Colonic mucosa (tissue), 4 donors: ENCODE results near the gene SCAMP2. TPM values are rescaled to one million over a fixed set of nuclear protein-coding genes. Genes with fewer than 3 reads are reported as not detected.

Experiments used
- DNase-seq: peaks from one replicate; pipeline ENCODE4 v3.0.0-alpha.2; 2020
- H3K27ac ChIP-seq: fragments of 200-600 bp; one replicate; pipeline ENCODE4 v1.8.0; 2021
- H3K27me3 ChIP-seq: fragments of 200-600 bp; one replicate; pipeline ENCODE4 v1.8.0; 2021
- H3K36me3 ChIP-seq: fragments of 200-600 bp; one replicate; pipeline ENCODE4 v1.8.0; 2021
- H3K4me1 ChIP-seq: fragments of 200-600 bp; one replicate; pipeline ENCODE4 v1.8.0; 2021; ENCODE audit warnings: mild to moderate bottlenecking
- H3K4me3 ChIP-seq: fragments of 200-600 bp; one replicate; pipeline ENCODE4 v1.8.0; 2021
- H3K9ac ChIP-seq, 2 donors: one replicate each; pipeline ENCODE4 v1.7.0; 2013; ENCODE audit warnings: control low read depth in 2 of 2, low read depth in 2 of 2, low read length in 2 of 2
- H3K9me3 ChIP-seq: fragments of 200-600 bp; one replicate; pipeline ENCODE4 v1.8.0; 2021
- CTCF ChIP-seq: fragments of 200-600 bp; IDR thresholded peaks from one replicate; pipeline ENCODE4 v1.8.0; 2022; ENCODE audit warnings: antibody characterized with exemption, mild to moderate bottlenecking
- intact Hi-C: fragments of 100-400 bp; cut with DNase I; formaldehyde crosslinking; loops from one replicate; pipeline ENCODE4 v1.14.1; 2022
- total RNA-seq, 2 donors: library from RNA; stranded (reverse); fragmentation: NEBNext Ultra II Directional in 1 of 2; extraction: Animal tissue kit (Norgen Biotek cat#: 25700) in 1 of 2; gene quantifications; one replicate each; pipeline ENCODE4 v1.2.1, GENCODE V29; 2021
- donor health status: healthy.
- donor health status: DM: no; HTN: no; CAD: no.
- donor health status: DM: no; HTN: no; CAD: no.

SCAMP2 gene
- total RNA-seq, 2 donors from 2014 or later: 152 to 204 TPM

- H3K4me1 ChIP-seq: no peaks in the 10 kb centered on the region
- no peak overlapping the region for H3K27ac ChIP-seq
- no peak for DNase-seq
- no peaks in the 10 kb centered on the region for H3K36me3 ChIP-seq
- no peaks in the 10 kb centered on the region for H3K27me3 ChIP-seq
- no peak overlapping the region for H3K4me3 ChIP-seq
- H3K9ac ChIP-seq: no peak overlapping the region
- intact Hi-C loops: no loop called here
- no peaks in the 10 kb centered on the region for H3K9me3 ChIP-seq
- no peak for TF ChIP-seq CTCF
Observed at GRCh38 chr15:74884428-74885223, 11.5 kb upstream of the SCAMP2 start.

GRCh38 chr15:74882528-74882927 lies 9.4 kb upstream of the SCAMP2 start:
- intact Hi-C loops: no loop called here
- Histone ChIP-seq H3K9ac (no peak overlapping the region), H3K4me3 (no peak overlapping the region), H3K4me1 (no peaks in the 10 kb centered on the region), H3K36me3 (no peaks in the 10 kb centered on the region), H3K27me3 (no peaks in the 10 kb centered on the region), H3K27ac (no peak overlapping the region), H3K9me3 (no peaks in the 10 kb centered on the region)
- no peak for TF ChIP-seq CTCF
- DNase-seq: no peak

DNA sequence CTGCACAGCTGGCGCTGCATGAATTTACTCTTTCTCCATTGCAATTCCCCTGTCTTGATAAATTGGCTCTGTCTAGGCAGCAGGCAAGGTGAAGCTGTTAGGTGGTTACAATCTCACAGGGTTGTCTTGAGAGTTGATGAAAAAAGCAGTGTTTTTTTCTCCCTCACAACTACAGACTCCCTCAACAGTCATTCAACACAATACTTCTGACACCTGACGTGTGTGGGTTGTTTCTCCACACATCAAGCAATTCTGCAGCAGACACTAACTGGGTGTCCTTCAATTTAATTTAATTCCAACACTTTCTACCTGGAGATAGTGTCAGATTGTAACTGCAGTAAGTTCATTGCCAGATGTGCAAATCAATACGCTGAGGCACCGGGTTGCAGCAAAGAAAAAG lies 5.1 kb upstream of the SCAMP2 start:
- Histone ChIP-seq H3K9me3 (no peaks in the 10 kb centered on the region), H3K9ac (no peak overlapping the region), H3K36me3 (no peaks in the 10 kb centered on the region), H3K4me3 (no peak overlapping the region), H3K27me3 (no peaks in the 10 kb centered on the region), H3K4me1 (no peaks in the 10 kb centered on the region), H3K27ac (no peak overlapping the region)
- no peak for TF ChIP-seq CTCF
- intact Hi-C loops: no loop called here
- no peak for DNase-seq

DNA sequence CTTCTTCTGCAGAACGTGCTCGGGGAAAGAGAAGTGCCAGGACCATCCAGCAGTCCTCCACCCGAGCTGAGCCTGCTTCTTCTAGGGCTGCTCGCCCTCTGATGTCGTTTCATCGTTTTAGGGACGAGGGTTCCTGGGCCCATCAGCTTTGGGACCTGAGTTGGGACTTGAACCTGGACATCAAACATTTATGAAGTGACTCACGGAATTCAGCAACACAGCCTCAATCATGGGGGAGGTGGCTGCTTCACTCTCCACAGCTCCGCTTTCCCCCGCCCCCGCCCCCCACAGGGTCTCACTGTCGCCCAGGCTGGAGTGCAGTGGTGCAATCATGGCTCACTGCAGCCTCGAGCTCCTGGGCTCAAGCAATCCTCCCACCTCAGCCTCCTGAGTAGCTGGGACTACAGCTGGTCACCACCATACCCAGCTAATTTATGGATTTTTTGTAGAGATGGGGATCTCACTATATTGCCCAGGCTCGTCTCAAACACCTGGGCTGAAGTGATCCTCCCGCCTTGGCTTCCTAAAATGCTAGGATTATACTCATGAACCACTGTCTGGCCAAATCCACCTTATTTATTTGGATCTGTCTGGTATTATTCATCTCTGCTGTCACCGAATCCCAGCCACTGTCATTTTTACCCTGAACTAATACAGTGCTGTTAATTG lies 725 bp upstream of the SCAMP2 start:
- no peaks in the 10 kb centered on the region for H3K27me3 ChIP-seq
- peak overlapping the region; percentile 64 to 90 for H3K9ac ChIP-seq
- no peaks in the 10 kb centered on the region for H3K9me3 ChIP-seq
- no peaks in the 10 kb centered on the region for H3K36me3 ChIP-seq
- no peak for TF ChIP-seq CTCF
- peaks cover 24% of the 10 kb centered on the region for H3K4me1 ChIP-seq
- intact Hi-C loops: no loop called here
- peak; percentile 47 for DNase-seq
- H3K4me3 ChIP-seq: peak overlapping the region; percentile 76
- H3K27ac ChIP-seq: peak overlapping the region; percentile 92

DNA sequence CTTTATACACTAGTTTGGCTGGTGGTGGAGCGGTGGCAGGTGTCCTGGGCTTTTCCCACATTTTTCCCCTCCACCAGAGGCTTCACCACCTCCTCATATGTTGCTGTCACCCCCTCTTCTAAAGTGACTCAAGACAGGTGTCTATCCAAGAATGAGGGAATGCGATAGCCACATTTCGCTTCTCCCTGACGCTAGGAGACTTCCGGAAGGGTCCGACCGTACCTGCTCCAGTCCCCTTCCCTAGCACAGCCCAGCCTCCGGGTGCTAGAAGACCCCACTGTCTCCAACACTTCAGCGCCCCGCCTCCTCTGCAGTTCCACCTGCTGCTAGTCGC lies 496 bp downstream of the SCAMP2 start:
- no peaks in the 10 kb centered on the region for H3K27me3 ChIP-seq
- peaks cover 36% of the 10 kb centered on the region for H3K4me1 ChIP-seq
- H3K36me3 ChIP-seq: no peaks in the 10 kb centered on the region
- intact Hi-C loops: no loop called here
- peak overlapping the region; percentile 76 for H3K4me3 ChIP-seq
- TF ChIP-seq CTCF: no peak
- peak overlapping the region; percentile 92 for H3K27ac ChIP-seq
- H3K9ac ChIP-seq: peak overlapping the region; percentile 76 to 99
- H3K9me3 ChIP-seq: no peaks in the 10 kb centered on the region
- no peak for DNase-seq
